Right lung (tissue), 10 donors: ENCODE data around the gene ANXA1. TPM values are rescaled to one million over a fixed set of nuclear protein-coding genes. Genes with fewer than 3 reads are reported as not detected.

Experiments used
- DNase-seq, 2 donors: peaks; one replicate each; pipeline ENCODE4 v3.0.0-alpha.2; 2013
- long read RNA-seq, 8 donors: transcript quantifications; one replicate each; lab custom pipeline, GENCODE V29; 2026
- polyA plus RNA-seq, 5 donors: library from polyadenylated mRNA; unstranded; fragments of 120-200 nt; gene quantifications; one replicate each; pipeline versions ENCODE4 v1.2.1 to v1.2.3, GENCODE V29; 2013; ENCODE audit warnings: inconsistent platforms in 1 of 5, low replicate concordance in 1 of 5; ENCODE audit not compliant: insufficient read length in 5 of 5, insufficient read depth in 1 of 5

Gene ANXA1
- 100 to 1,000 TPM in 1 of 5 donors, 10 to 100 TPM in 4; 67.9 to 111 (median 88.8) TPM for polyA plus RNA-seq
- long read RNA-seq, donor 1, transcript ANXA1-201 (13 exons, 1,509 nt) = major isoform, 44 of 73 reads
- long read RNA-seq, donor 1, transcript ANXA1-207 (2 exons, 1,400 nt) = minor isoform, 10 of 73 reads
- long read RNA-seq, donor 1, partial matches to known transcripts = 15 of 73 reads
- long read RNA-seq, donor 1, other reads (novel, unspliced or antisense) = 0 of 73 reads
- long read RNA-seq, donor 2, transcript ANXA1-201 (13 exons, 1,509 nt) = major isoform, 33 of 40 reads
- long read RNA-seq, donor 2, partial matches to known transcripts = 5 of 40 reads
- long read RNA-seq, donor 2, other reads (novel, unspliced or antisense) = 0 of 40 reads
- long read RNA-seq, donor 3, transcript ANXA1-201 (13 exons, 1,509 nt) = major isoform, 37 of 67 reads
- long read RNA-seq, donor 3, transcript ANXA1-202 (12 exons, 2,209 nt) = minor isoform, 5 of 67 reads
- long read RNA-seq, donor 3, partial matches to known transcripts = 20 of 67 reads
- long read RNA-seq, donor 3, other reads (novel, unspliced or antisense) = 0 of 67 reads
- long read RNA-seq, donor 4, transcript ANXA1-201 (13 exons, 1,509 nt) = major isoform, 14 of 17 reads
- long read RNA-seq, donor 4, partial matches to known transcripts = 0 of 17 reads
- long read RNA-seq, donor 4, other reads (novel, unspliced or antisense) = 0 of 17 reads
- long read RNA-seq, donor 5, transcript ANXA1-205 (4 exons, 800 nt) = minor isoform, 5 of 63 reads
- long read RNA-seq, donor 5, transcript ANXA1-201 (13 exons, 1,509 nt) = major isoform, 34 of 63 reads
- long read RNA-seq, donor 5, partial matches to known transcripts = 21 of 63 reads
- long read RNA-seq, donor 5, other reads (novel, unspliced or antisense) = 0 of 63 reads
- long read RNA-seq, donor 6, transcript ANXA1-201 (13 exons, 1,509 nt) = major isoform, 30 of 36 reads
- long read RNA-seq, donor 6, partial matches to known transcripts = 0 of 36 reads
- long read RNA-seq, donor 6, other reads (novel, unspliced or antisense) = 0 of 36 reads
- long read RNA-seq, donor 7, transcript ANXA1-201 (13 exons, 1,509 nt) = major isoform, 17 of 18 reads
- long read RNA-seq, donor 7, partial matches to known transcripts = 0 of 18 reads
- long read RNA-seq, donor 7, other reads (novel, unspliced or antisense) = 0 of 18 reads
- long read RNA-seq, donor 8, transcript ANXA1-201 (13 exons, 1,509 nt) = major isoform, 8 of 8 reads
- long read RNA-seq, donor 8, partial matches to known transcripts = 0 of 8 reads
- long read RNA-seq, donor 8, other reads (novel, unspliced or antisense) = 0 of 8 reads

GRCh38 chr9:73151653-73152542 is at the start of gene ANXA1:
ANXA1 (plus strand) TSS chr9:73151865; CDS start chr9:73158536, 6,671 bp downstream.
- no peak for DNase-seq

- no peak for DNase-seq
Measured at GRCh38 chr9:73104342-73104741, 47.3 kb upstream of the ANXA1 start.

GRCh38 chr9:73104921-73105320 is 46.7 kb upstream of the ANXA1 start:
- no peak for DNase-seq

GRCh38 chr9:73107489-73108069 is 44.1 kb upstream of the ANXA1 start:
- DNase-seq = peak in 1 of 2 donors; percentile 15

- DNase-seq = no peak
Measured at GRCh38 chr9:73114058-73114457, 37.6 kb upstream of the ANXA1 start.

GRCh38 chr9:73114958-73115357 is 36.7 kb upstream of the ANXA1 start:
- no peak for DNase-seq

GRCh38 chr9:73116031-73116430 is 35.6 kb upstream of the ANXA1 start:
- no peak for DNase-seq

- no peak for DNase-seq
Measured at GRCh38 chr9:73116880-73117279, 34.8 kb upstream of the ANXA1 start.

GRCh38 chr9:73118286-73118685 is 33.4 kb upstream of the ANXA1 start:
- DNase-seq = no peak

GRCh38 chr9:73118898-73119554 is 32.6 kb upstream of the ANXA1 start:
- DNase-seq = no peak

GRCh38 chr9:73121375-73121935 is 30.2 kb upstream of the ANXA1 start:
- no peak for DNase-seq

- no peak for DNase-seq
Measured at GRCh38 chr9:73125651-73126050, 26.0 kb upstream of the ANXA1 start.

- no peak for DNase-seq
Measured at GRCh38 chr9:73129941-73130685, 21.6 kb upstream of the ANXA1 start.

GRCh38 chr9:73131461-73131860 is 20.2 kb upstream of the ANXA1 start:
- DNase-seq = no peak

GRCh38 chr9:73132034-73132776 is 19.5 kb upstream of the ANXA1 start:
- peak; percentile 85 to 90 for DNase-seq

GRCh38 chr9:73133022-73133651 is 18.5 kb upstream of the ANXA1 start:
- DNase-seq = no peak

GRCh38 chr9:73133921-73134407 is 17.7 kb upstream of the ANXA1 start:
- DNase-seq = no peak
